Astrocyte (in vitro differentiated cells and primary cell): ENCODE measurements around the gene PTPRQ. TPM values are rescaled to one million over a fixed set of nuclear protein-coding genes. Genes with fewer than 3 reads are reported as not detected.
"Not testable (repeated sequence)": the region's sequence is repeated elsewhere in the genome, so short reads cannot be mapped to it uniquely, and the experiment has no call there.

Source experiments
- DNase-seq: peaks from one replicate; pipeline ENCODE4 v3.0.0-alpha.2; 2010; ENCODE audit warnings: low read depth
- FAIRE-seq: peaks from 2 replicates; lab custom pipeline; 2011; peaks lifted over from hg19 to GRCh38; lab: Jason Lieb, UNC
- H2AFZ ChIP-seq: 2 replicates; pipeline ENCODE4 v1.6.0; 2012; ENCODE audit warnings: low read depth, low read length, inconsistent platforms
- H3K27ac ChIP-seq: 2 replicates; pipeline ENCODE4 v1.5.1; 2011; ENCODE audit warnings: low read depth, low read length, inconsistent platforms
- H3K27me3 ChIP-seq: 2 replicates; pipeline ENCODE4 v1.6.0; 2011; ENCODE audit warnings: low read length, inconsistent platforms; ENCODE audit not compliant: insufficient read depth
- H3K36me3 ChIP-seq: 2 replicates; pipeline ENCODE4 v1.5.1; 2011; ENCODE audit warnings: low read length, inconsistent platforms; ENCODE audit not compliant: insufficient read depth
- H3K4me1 ChIP-seq: 2 replicates; pipeline ENCODE4 v1.5.1; 2011; ENCODE audit warnings: low read length, inconsistent platforms; ENCODE audit not compliant: insufficient read depth
- H3K4me2 ChIP-seq: 2 replicates; pipeline ENCODE4 v1.6.0; 2012; ENCODE audit warnings: low read length, inconsistent platforms
- H3K4me3 ChIP-seq: 2 replicates; pipeline ENCODE4 v1.5.1; 2011; ENCODE audit warnings: low read depth, mild to moderate bottlenecking, low read length, inconsistent platforms; ENCODE audit not compliant: insufficient read depth
- H3K79me2 ChIP-seq: 2 replicates; pipeline ENCODE4 v1.6.0; 2012; ENCODE audit warnings: mild to moderate bottlenecking, low read length, inconsistent platforms; ENCODE audit not compliant: insufficient read depth
- H3K9ac ChIP-seq: 2 replicates; pipeline ENCODE4 v1.6.0; 2012; ENCODE audit warnings: mild to moderate bottlenecking, low read length, inconsistent platforms
- H3K9me3 ChIP-seq: 2 replicates; pipeline ENCODE4 v1.5.1; 2012; ENCODE audit warnings: low read depth, mild to moderate bottlenecking, low read length, inconsistent platforms; ENCODE audit not compliant: insufficient read depth
- H4K20me1 ChIP-seq: 2 replicates; pipeline ENCODE4 v1.6.0; 2012; ENCODE audit warnings: low read length, inconsistent platforms; ENCODE audit not compliant: insufficient read depth
- H3K27ac Mint-ChIP-seq: one replicate; pipeline ENCODE4 v1.8.0; 2021; ENCODE audit warnings: mild to moderate bottlenecking, mixed read lengths; ENCODE audit not compliant: unreplicated experiment
- H3K27me3 Mint-ChIP-seq: one replicate; pipeline ENCODE4 v1.8.0; 2021; ENCODE audit warnings: low read depth, mixed read lengths; ENCODE audit not compliant: unreplicated experiment
- H3K36me3 Mint-ChIP-seq: one replicate; pipeline ENCODE4 v1.8.0; 2021; ENCODE audit warnings: low read depth, mixed read lengths; ENCODE audit not compliant: unreplicated experiment
- H3K4me1 Mint-ChIP-seq: one replicate; pipeline ENCODE4 v1.8.0; 2021; ENCODE audit warnings: low read depth, mixed read lengths; ENCODE audit not compliant: unreplicated experiment
- H3K4me3 Mint-ChIP-seq: one replicate; pipeline ENCODE4 v1.8.0; 2021; ENCODE audit warnings: mild to moderate bottlenecking, moderate library complexity, mixed read lengths; ENCODE audit not compliant: unreplicated experiment
- H3K9me3 Mint-ChIP-seq: one replicate; pipeline ENCODE4 v1.8.0; 2021; ENCODE audit warnings: mild to moderate bottlenecking, mixed read lengths; ENCODE audit not compliant: unreplicated experiment
- CTCF ChIP-seq: IDR thresholded peaks from 2 replicates; pipeline ENCODE4 v1.5.1; 2011; ENCODE audit warnings: low read depth, mild to moderate bottlenecking, inconsistent platforms, low read length, moderate library complexity; ENCODE audit not compliant: insufficient read depth
- EZH2 ChIP-seq: IDR thresholded peaks from 2 replicates; pipeline ENCODE4 v1.6.1; 2012; ENCODE audit warnings: mild to moderate bottlenecking, low read length, inconsistent platforms; ENCODE audit not compliant: insufficient read depth
- total RNA-seq: library from RNA; stranded (reverse); gene quantifications from 2 replicates; pipeline ENCODE4 v1.2.1, GENCODE V29; 2021

Gene PTPRQ
- total RNA-seq, 1 donor from 2014 or later, result 0.18 TPM

GRCh38 chr12:80456513-80456912, 12.5 kb downstream of the PTPRQ start:
- Mint-ChIP-seq H3K4me3 (no peak overlapping the region), H3K9me3 (peaks cover 3% of the 10 kb centered on the region), H3K27ac (no peak overlapping the region), H3K4me1 (no peaks in the 10 kb centered on the region), H3K27me3 (no peaks in the 10 kb centered on the region), H3K36me3 (peaks cover 2% of the 10 kb centered on the region)
- Histone ChIP-seq H3K4me2 (no peak overlapping the region), H3K4me3 (no peak overlapping the region), H3K27me3 (no peaks in the 10 kb centered on the region), H2AFZ (no peak overlapping the region), H3K4me1 (no peaks in the 10 kb centered on the region), H4K20me1 (no peaks in the 10 kb centered on the region), H3K9ac (no peak overlapping the region), H3K79me2 (no peaks in the 10 kb centered on the region), H3K9me3 (no peaks in the 10 kb centered on the region), H3K27ac (no peak overlapping the region), H3K36me3 (no peaks in the 10 kb centered on the region)
- no peak for TF ChIP-seq EZH2
- TF ChIP-seq CTCF, result no peak
- FAIRE-seq (peak; percentile 56), DNase-seq (no peak)

GRCh38 chr12:80460972-80461371, 16.9 kb downstream of the PTPRQ start:
- FAIRE-seq, result no peak
- H3K4me3 Mint-ChIP-seq, result no peak overlapping the region

GRCh38 chr12:80461851-80462250, 17.8 kb downstream of the PTPRQ start:
- H3K9me3 ChIP-seq, H3K36me3 ChIP-seq, H4K20me1 ChIP-seq, H3K79me2 ChIP-seq, H2AFZ ChIP-seq, H3K27ac Mint-ChIP-seq, H3K4me2 ChIP-seq, H3K4me1 ChIP-seq, H3K27ac ChIP-seq, H3K9ac ChIP-seq, H3K27me3 Mint-ChIP-seq, H3K36me3 Mint-ChIP-seq, H3K4me3 ChIP-seq, H3K4me3 Mint-ChIP-seq, H3K27me3 ChIP-seq, H3K9me3 Mint-ChIP-seq, FAIRE-seq, DNase-seq, H3K4me1 Mint-ChIP-seq: not testable (repeated sequence)

More at GRCh38 chr12:80460972-80461371, 16.9 kb downstream of the PTPRQ start:
- DNase-seq, result no peak
- Mint-ChIP-seq H3K9me3 (peaks cover 3% of the 10 kb centered on the region), H3K36me3 (no peaks in the 10 kb centered on the region), H3K4me1 (no peaks in the 10 kb centered on the region), H3K27ac (no peak overlapping the region), H3K27me3 (no peaks in the 10 kb centered on the region)
- Histone ChIP-seq H3K4me3 (no peak overlapping the region), H3K4me2 (no peak overlapping the region), H3K9ac (no peak overlapping the region), H3K36me3 (no peaks in the 10 kb centered on the region), H4K20me1 (no peaks in the 10 kb centered on the region), H3K9me3 (no peaks in the 10 kb centered on the region), H3K4me1 (no peaks in the 10 kb centered on the region), H3K27me3 (no peaks in the 10 kb centered on the region), H3K79me2 (no peaks in the 10 kb centered on the region), H2AFZ (no peak overlapping the region), H3K27ac (no peak overlapping the region)
- TF ChIP-seq EZH2, result no peak
- TF ChIP-seq CTCF, result no peak
